ENCODE results near the gene ITGB3.

- TF ChIP-seq REST (IDR thresholded peaks at IDR 0.05; ENCODE audit: insufficient read depth in 1 of 2, low read depth in 2 of 2, low read length in 2 of 2) (no peak), SIN3A (IDR thresholded peaks at IDR 0.05; ENCODE audit: borderline replicate concordance, insufficient read depth, low read length) (no peak)
These were observed 24.3 kb downstream of the ITGB3 start for GRCh38 chr17:47277921-47278320.
